Thyroid gland (tissue), 4 donors: ENCODE data around the gene MAML3.

Experiments
- POLR2A ChIP-seq, 2 donors: fragments of 450-650 bp; IDR thresholded peaks; one replicate each; pipeline ENCODE4 v1.6.1; 2017; ENCODE audit warnings: antibody characterized with exemption in 2 of 2, mild to moderate bottlenecking in 2 of 2, moderate library complexity in 1 of 2
- TF ChIP-seq, protein P1 (sequence below), 6 experiments: fragments of 200-600 bp in 3 of 6; fragments of 450-650 bp in 3 of 6; sonication (generic) in 3 of 6; IDR thresholded peaks; one replicate each; pipeline ENCODE4 v1.5.1; 2016 to 2019; ENCODE audit warnings: antibody characterized with exemption in 6 of 6, mild to moderate bottlenecking in 2 of 6, inconsistent platforms in 1 of 6, moderate library complexity in 1 of 6

DNA sequence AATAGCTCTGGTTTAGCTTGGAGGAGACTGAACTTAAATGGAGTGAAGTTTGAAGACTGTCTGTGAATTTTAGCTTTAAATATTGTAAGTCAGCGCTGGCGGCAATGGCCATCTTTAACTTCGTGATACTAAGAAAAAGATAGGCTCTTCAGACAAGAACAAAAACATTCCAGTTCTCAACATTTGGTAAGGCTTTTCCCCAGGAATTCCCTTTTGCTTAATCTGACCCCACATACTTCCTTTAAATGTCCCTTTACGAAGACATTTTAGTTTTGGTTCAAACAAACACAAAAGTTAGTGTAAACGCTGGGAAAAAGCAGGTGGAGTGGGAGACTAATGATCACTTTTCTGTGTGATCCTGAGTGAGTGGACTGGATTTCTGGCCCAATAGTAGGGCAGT, 106.2 kb downstream of the MAML3 start:
- TF ChIP-seq, protein P1, sequence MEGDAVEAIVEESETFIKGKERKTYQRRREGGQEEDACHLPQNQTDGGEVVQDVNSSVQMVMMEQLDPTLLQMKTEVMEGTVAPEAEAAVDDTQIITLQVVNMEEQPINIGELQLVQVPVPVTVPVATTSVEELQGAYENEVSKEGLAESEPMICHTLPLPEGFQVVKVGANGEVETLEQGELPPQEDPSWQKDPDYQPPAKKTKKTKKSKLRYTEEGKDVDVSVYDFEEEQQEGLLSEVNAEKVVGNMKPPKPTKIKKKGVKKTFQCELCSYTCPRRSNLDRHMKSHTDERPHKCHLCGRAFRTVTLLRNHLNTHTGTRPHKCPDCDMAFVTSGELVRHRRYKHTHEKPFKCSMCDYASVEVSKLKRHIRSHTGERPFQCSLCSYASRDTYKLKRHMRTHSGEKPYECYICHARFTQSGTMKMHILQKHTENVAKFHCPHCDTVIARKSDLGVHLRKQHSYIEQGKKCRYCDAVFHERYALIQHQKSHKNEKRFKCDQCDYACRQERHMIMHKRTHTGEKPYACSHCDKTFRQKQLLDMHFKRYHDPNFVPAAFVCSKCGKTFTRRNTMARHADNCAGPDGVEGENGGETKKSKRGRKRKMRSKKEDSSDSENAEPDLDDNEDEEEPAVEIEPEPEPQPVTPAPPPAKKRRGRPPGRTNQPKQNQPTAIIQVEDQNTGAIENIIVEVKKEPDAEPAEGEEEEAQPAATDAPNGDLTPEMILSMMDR (IDR thresholded peaks at IDR 0.05): no peak
- no peak for TF ChIP-seq POLR2A (IDR thresholded peaks at IDR 0.05)
